ENCODE data around the gene OR6X1.
A peak's percentile ranks its signal among the peaks of the same experiment; 100 is the strongest.
"Not testable (repeated sequence)": the region's sequence is repeated elsewhere in the genome, so short reads cannot be mapped to it uniquely, and the experiment has no call there.

OR6X1 gene

GRCh38 chr11:123751781-123752180 is 2.5 kb downstream of the OR6X1 start:
- DNase-seq: no peak

GRCh38 chr11:123748349-123748748 is 6.0 kb downstream of the OR6X1 start:
- DNase-seq: not testable (repeated sequence)

GRCh38 chr11:123745764-123746451 is 8.4 kb downstream of the OR6X1 start:
- DNase-seq: no peak

- DNase-seq: no peak
Measured at GRCh38 chr11:123742724-123743120, 11.6 kb downstream of the OR6X1 start.

GRCh38 chr11:123742031-123742723 is 12.1 kb downstream of the OR6X1 start:
- no peak for DNase-seq

- peak; percentile 82 for DNase-seq
Measured at GRCh38 chr11:123741159-123742030, 12.9 kb downstream of the OR6X1 start, which contains the start of gene ZNF202. Gene ZNF202 (minus strand): TSS chr11:123741660. CDS start chr11:123730888, 10,772 bp downstream.

- DNase-seq: no peak
Measured at GRCh38 chr11:123740787-123741158, 13.5 kb downstream of the OR6X1 start.

- DNase-seq: no peak
Measured at GRCh38 chr11:123738374-123738773, 15.9 kb downstream of the OR6X1 start.

- no peak for DNase-seq
Measured at GRCh38 chr11:123736769-123737168, 17.5 kb downstream of the OR6X1 start.

GRCh38 chr11:123729602-123730001 is 24.7 kb downstream of the OR6X1 start:
- DNase-seq: no peak

- DNase-seq: no peak
Measured at GRCh38 chr11:123725995-123726655, 28.2 kb downstream of the OR6X1 start.

- no peak for DNase-seq
Measured at GRCh38 chr11:123719452-123719851, 34.9 kb downstream of the OR6X1 start.

- DNase-seq: no peak
Measured at GRCh38 chr11:123718469-123718868, 35.8 kb downstream of the OR6X1 start.

- DNase-seq: no peak
Measured at GRCh38 chr11:123718063-123718462, 36.3 kb downstream of the OR6X1 start.

- not testable (repeated sequence) for DNase-seq
Measured at GRCh38 chr11:123712627-123713026, 41.7 kb downstream of the OR6X1 start.

GRCh38 chr11:123707606-123708205 is 46.6 kb downstream of the OR6X1 start:
- DNase-seq: peak; percentile 46

- DNase-seq: no peak
Measured at GRCh38 chr11:123707206-123707605, 47.1 kb downstream of the OR6X1 start.

GRCh38 chr11:123704341-123704740 is 50.0 kb downstream of the OR6X1 start:
- no peak for DNase-seq
